Neuronal stem cell (in vitro differentiated cells): ENCODE data around the gene FPR1.
A peak's percentile ranks its signal among the peaks of the same experiment; 100 is the strongest.

Experiments
- DNase-seq: peaks from one replicate; pipeline ENCODE4 v3.0.0-alpha.2; 2013; ENCODE audit warnings: low spot score
- H2AFZ ChIP-seq: one replicate; pipeline ENCODE4 v1.6.1; 2013; ENCODE audit warnings: mild to moderate bottlenecking, low read length, inconsistent platforms
- H2AK5ac ChIP-seq: 2 replicates; pipeline ENCODE4 v1.6.1; 2013; ENCODE audit warnings: low read depth, mild to moderate bottlenecking, inconsistent platforms, low read length, moderate library complexity, mixed read lengths
- H2BK120ac ChIP-seq: 2 replicates; pipeline ENCODE4 v1.6.1; 2013; ENCODE audit warnings: low read depth, mild to moderate bottlenecking, inconsistent platforms, low read length, moderate library complexity, mixed read lengths
- H2BK12ac ChIP-seq: one replicate; pipeline ENCODE4 v1.6.1; 2013; ENCODE audit warnings: low read length, inconsistent platforms
- H2BK15ac ChIP-seq: 2 replicates; pipeline ENCODE4 v1.6.1; 2013; ENCODE audit warnings: mild to moderate bottlenecking, low read length, inconsistent platforms, mixed read lengths
- H2BK5ac ChIP-seq: one replicate; pipeline ENCODE4 v1.6.1; 2013; ENCODE audit warnings: inconsistent platforms, mild to moderate bottlenecking, low read length, moderate library complexity
- H3K14ac ChIP-seq: one replicate; pipeline ENCODE4 v1.6.1; 2013; ENCODE audit warnings: low read length, inconsistent platforms
- H3K18ac ChIP-seq: 2 replicates; pipeline ENCODE4 v1.6.1; 2013; ENCODE audit warnings: low read length, inconsistent platforms
- H3K23ac ChIP-seq: 2 replicates; pipeline ENCODE4 v1.6.1; 2013; ENCODE audit warnings: low read depth, mild to moderate bottlenecking, mixed read lengths, low read length, inconsistent platforms; ENCODE audit not compliant: poor library complexity
- H3K27ac ChIP-seq: replicated peaks from 3 replicates; pipeline ENCODE4 v1.5.1; 2013; ENCODE audit warnings: low read length, inconsistent platforms
- H3K27me3 ChIP-seq, 3 experiments: 2 replicates each; pipeline ENCODE4 v1.6.1; 2013; ENCODE audit warnings: low read length in 3 of 3, mild to moderate bottlenecking in 2 of 3, inconsistent platforms in 1 of 3, low read depth in 1 of 3, mixed read lengths in 1 of 3, moderate library complexity in 1 of 3; ENCODE audit not compliant: control insufficient read depth in 3 of 3, insufficient read depth in 3 of 3
- H3K36me3 ChIP-seq, 2 donors: replicated peaks in 1 of 2; 2 replicates each; pipeline ENCODE4 v1.6.1; 2013; ENCODE audit warnings: low read length in 2 of 2; ENCODE audit not compliant: control insufficient read depth in 2 of 2, insufficient read depth in 2 of 2
- H3K4ac ChIP-seq: 2 replicates; pipeline ENCODE4 v1.6.1; 2013; ENCODE audit warnings: inconsistent platforms, mild to moderate bottlenecking, low read length, moderate library complexity
- H3K4me1 ChIP-seq, 2 donors: 1 replicate in 1 of 2; 2 replicates in 1 of 2; pipeline ENCODE4 v1.6.1; 2013; ENCODE audit warnings: low read length in 2 of 2, low read depth in 1 of 2; ENCODE audit not compliant: control insufficient read depth in 2 of 2, insufficient read depth in 1 of 2
- H3K4me2 ChIP-seq: one replicate; pipeline ENCODE4 v1.6.1; 2013; ENCODE audit warnings: mild to moderate bottlenecking, low read length, inconsistent platforms; ENCODE audit not compliant: insufficient read depth, poor library complexity, severe bottlenecking
- H3K4me3 ChIP-seq, 2 donors: 2 replicates each; pipeline ENCODE4 v1.5.1; 2013; ENCODE audit warnings: low read length in 2 of 2, mild to moderate bottlenecking in 2 of 2, inconsistent platforms in 1 of 2, moderate library complexity in 1 of 2
- H3K79me1 ChIP-seq: one replicate; pipeline ENCODE4 v1.6.1; 2013; ENCODE audit warnings: low read depth, mild to moderate bottlenecking, inconsistent platforms, low read length, moderate library complexity
- H3K9ac ChIP-seq: one replicate; pipeline ENCODE4 v1.6.1; 2013; ENCODE audit warnings: mild to moderate bottlenecking, low read depth, low read length, inconsistent platforms; ENCODE audit not compliant: poor library complexity
- H3K9me3 ChIP-seq, 2 donors: replicated peaks in 1 of 2; 2 replicates each; pipeline versions ENCODE3 to v1.6.1; 2013; ENCODE audit warnings: low read length in 2 of 2, mild to moderate bottlenecking in 2 of 2, inconsistent platforms in 1 of 2, low read depth in 1 of 2, mixed read lengths in 1 of 2, moderate library complexity in 1 of 2; ENCODE audit not compliant: control insufficient read depth in 2 of 2, insufficient read depth in 1 of 2
- H4K8ac ChIP-seq: one replicate; pipeline ENCODE4 v1.6.1; 2013; ENCODE audit warnings: low read depth, mild to moderate bottlenecking, inconsistent platforms, low read length, moderate library complexity
- H4K91ac ChIP-seq: one replicate; pipeline ENCODE4 v1.6.1; 2013; ENCODE audit warnings: low read length, low read depth, mild to moderate bottlenecking, inconsistent platforms; ENCODE audit not compliant: poor library complexity
- WGBS, 2 donors: extraction: QIAGEN DNeasy Blood & Tissue Kit; methylation state at CpG; one replicate each; pipeline ENCODE4 v1.1.7; 2013; ENCODE audit warnings: missing lambda C conversion rate in 2 of 2, mixed read lengths in 1 of 2; ENCODE audit not compliant: insufficient read length in 2 of 2, insufficient replicate concordance in 1 of 2; ENCODE audit errors: extremely low coverage in 2 of 2; 5-methylcytosine and 5-hydroxymethylcytosine counted together

Gene FPR1

GRCh38 chr19:51715850-51716249, 35.8 kb downstream of the FPR1 start:
- no peak overlapping the region for H4K91ac ChIP-seq
- H3K27me3 ChIP-seq: peaks cover 8 to 53% (median 18%) of the 10 kb centered on the region in 3 experiments
- no peak overlapping the region for H2BK12ac ChIP-seq
- no peak overlapping the region for H3K27ac ChIP-seq
- H3K9ac ChIP-seq: no peak overlapping the region
- H2BK120ac ChIP-seq: no peak overlapping the region
- peaks cover 0 to 2% of the 10 kb centered on the region in 2 donors for H3K4me1 ChIP-seq
- no peak overlapping the region for H3K4me2 ChIP-seq
- H4K8ac ChIP-seq: no peak overlapping the region
- H3K4ac ChIP-seq: no peak overlapping the region
- no peak overlapping the region for H2AFZ ChIP-seq
- H3K18ac ChIP-seq: no peak overlapping the region
- DNase-seq: no peak
- H3K14ac ChIP-seq: no peak overlapping the region
- no peak overlapping the region for H2BK15ac ChIP-seq
- no CpG with 5 or more reads among the region's 3 CpGs for WGBS, 2 donors
- H3K23ac ChIP-seq: no peak overlapping the region
- no peak overlapping the region for H2BK5ac ChIP-seq
- no peaks in the 10 kb centered on the region for H3K79me1 ChIP-seq
- H3K4me3 ChIP-seq: no peak overlapping the region
- H3K36me3 ChIP-seq: no peaks in the 10 kb centered on the region
- peaks cover 0 to 5% of the 10 kb centered on the region in 2 donors for H3K9me3 ChIP-seq
- H2AK5ac ChIP-seq: no peak overlapping the region

- Histone ChIP-seq H3K4me3 (no peak overlapping the region), H2BK12ac (no peak overlapping the region), H4K8ac (no peak overlapping the region), H3K36me3 (no peaks in the 10 kb centered on the region), H3K9me3 (peaks cover 0 to 5% of the 10 kb centered on the region in 2 donors), H3K4ac (no peak overlapping the region), H3K9ac (no peak overlapping the region), H3K79me1 (no peaks in the 10 kb centered on the region), H2AFZ (no peak overlapping the region), H3K27ac (no peak overlapping the region), H4K91ac (no peak overlapping the region), H2BK120ac (no peak overlapping the region), H3K14ac (no peak overlapping the region), H2BK5ac (no peak overlapping the region), H3K4me2 (no peak overlapping the region), H3K23ac (no peak overlapping the region), H3K18ac (no peak overlapping the region), H2AK5ac (no peak overlapping the region), H3K27me3 (peaks cover 8 to 43% (median 15%) of the 10 kb centered on the region in 3 experiments), H2BK15ac (no peak overlapping the region), H3K4me1 (peaks cover 0 to 2% of the 10 kb centered on the region in 2 donors)
- no peak for DNase-seq
- no CpG with 5 or more reads among the region's 3 CpGs for WGBS, 2 donors
Measured at GRCh38 chr19:51714848-51715247, 36.8 kb downstream of the FPR1 start.

GRCh38 chr19:51713319-51714285, 38.1 kb downstream of the FPR1 start:
- Histone ChIP-seq H3K27me3 (peaks cover 0 to 31% (median 3%) of the 10 kb centered on the region in 3 experiments), H2AFZ (no peak overlapping the region), H3K4me3 (no peak overlapping the region), H3K27ac (no peak overlapping the region), H3K4me2 (no peak overlapping the region), H3K36me3 (no peaks in the 10 kb centered on the region), H3K4me1 (no peaks in the 10 kb centered on the region), H2AK5ac (peak overlapping the region; percentile 60), H4K8ac (peak overlapping the region; percentile 23), H2BK5ac (no peak overlapping the region), H2BK15ac (no peak overlapping the region), H3K18ac (peak overlapping the region; percentile 60), H3K79me1 (no peaks in the 10 kb centered on the region), H3K23ac (peak overlapping the region; percentile 76), H3K9me3 (no peaks in the 10 kb centered on the region), H3K4ac (no peak overlapping the region), H2BK12ac (peak overlapping the region; percentile 53), H3K9ac (no peak overlapping the region), H2BK120ac (no peak overlapping the region), H4K91ac (peak overlapping the region; percentile 7), H3K14ac (no peak overlapping the region)
- DNase-seq: no peak
- no CpG with 5 or more reads among the region's 74 CpGs for WGBS, 2 donors

GRCh38 chr19:51712461-51713081, 39.1 kb downstream of the FPR1 start:
- no peak for DNase-seq

More at GRCh38 chr19:51712461-51713081, 39.1 kb downstream of the FPR1 start:
- H4K91ac ChIP-seq: no peak overlapping the region
- H2BK12ac ChIP-seq: no peak overlapping the region
- H3K14ac ChIP-seq: no peak overlapping the region
- H3K36me3 ChIP-seq: no peaks in the 10 kb centered on the region
- no peaks in the 10 kb centered on the region for H3K4me1 ChIP-seq
- no peak overlapping the region for H3K9ac ChIP-seq
- no peak overlapping the region for H3K18ac ChIP-seq
- no peak overlapping the region for H2BK120ac ChIP-seq
- H3K9me3 ChIP-seq: no peaks in the 10 kb centered on the region
- H4K8ac ChIP-seq: no peak overlapping the region
- no peak overlapping the region for H3K23ac ChIP-seq
- H2AFZ ChIP-seq: no peak overlapping the region
- H3K79me1 ChIP-seq: no peaks in the 10 kb centered on the region
- no peak overlapping the region for H2AK5ac ChIP-seq
- H3K27me3 ChIP-seq: peaks cover 0 to 20% (median 2%) of the 10 kb centered on the region in 3 experiments
- H2BK15ac ChIP-seq: no peak overlapping the region
- H3K4ac ChIP-seq: no peak overlapping the region
- no CpG with 5 or more reads among the region's 9 CpGs for WGBS, 2 donors
- no peak overlapping the region for H3K27ac ChIP-seq
- H2BK5ac ChIP-seq: no peak overlapping the region
- H3K4me2 ChIP-seq: no peak overlapping the region
- no peak overlapping the region for H3K4me3 ChIP-seq
